ENCODE results near the gene SLC30A1.
"Not testable (repeated sequence)": the region's sequence is repeated elsewhere in the genome, so short reads cannot be mapped to it uniquely, and the experiment has no call there.

Gene SLC30A1

DNA sequence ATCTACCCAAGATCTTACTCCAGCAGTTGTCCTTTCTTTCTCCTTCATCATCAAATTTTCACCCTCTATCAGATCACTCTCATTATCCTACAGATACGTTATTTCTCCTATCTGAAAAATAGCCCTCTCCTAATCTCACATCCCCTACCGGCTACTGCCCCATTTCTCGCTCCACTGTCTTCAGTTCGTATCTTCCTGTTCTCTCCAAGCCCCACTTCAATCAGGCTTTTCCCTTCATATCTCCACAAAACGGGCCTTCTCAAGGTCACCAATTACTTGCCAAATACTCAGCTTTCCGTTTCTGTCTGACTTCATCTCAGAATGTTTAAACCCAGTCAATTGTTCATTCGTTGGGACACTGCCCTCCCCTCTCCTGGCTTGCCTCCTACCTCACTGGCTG lies 32.4 kb downstream of the SLC30A1 start:
- no peak for DNase-seq

GRCh38 chr1:211543025-211543424 lies 35.9 kb downstream of the SLC30A1 start:
- no peak for DNase-seq

DNA sequence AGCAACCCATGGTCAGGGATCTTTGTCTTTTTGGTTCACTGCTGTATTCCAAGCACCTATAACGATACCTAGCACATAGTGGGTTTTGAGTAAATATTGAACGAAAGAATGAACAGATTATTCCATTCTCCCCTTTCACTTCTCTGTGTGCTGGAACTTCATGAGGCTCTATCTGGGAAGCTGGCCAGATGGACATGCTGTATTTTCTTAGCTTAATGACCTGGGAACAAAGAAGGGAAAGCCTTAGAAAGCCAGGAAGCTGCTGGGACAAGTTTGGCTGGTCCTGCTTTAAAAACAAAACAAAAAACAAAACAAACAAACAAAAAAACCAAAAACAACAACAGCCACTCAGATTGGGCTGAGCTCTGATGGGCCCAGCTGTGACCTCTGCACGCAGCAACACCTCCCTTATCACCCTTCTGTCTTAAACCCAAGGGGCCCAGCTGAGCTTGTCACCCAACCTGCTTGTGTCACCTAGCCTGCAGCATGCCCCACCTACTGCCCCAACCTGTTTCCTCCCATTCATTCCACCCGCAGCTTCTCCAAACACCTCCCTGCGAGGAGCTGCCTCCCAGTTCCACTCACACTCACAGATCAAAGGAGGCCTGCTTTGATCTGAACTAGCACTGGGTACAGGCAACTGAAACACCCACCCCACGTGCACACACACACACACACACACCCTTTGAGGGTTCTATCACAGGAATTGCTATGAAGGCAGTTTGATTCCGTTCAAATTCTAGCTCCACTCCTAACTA lies 37.1 kb downstream of the SLC30A1 start:
- no peak for DNase-seq

DNA sequence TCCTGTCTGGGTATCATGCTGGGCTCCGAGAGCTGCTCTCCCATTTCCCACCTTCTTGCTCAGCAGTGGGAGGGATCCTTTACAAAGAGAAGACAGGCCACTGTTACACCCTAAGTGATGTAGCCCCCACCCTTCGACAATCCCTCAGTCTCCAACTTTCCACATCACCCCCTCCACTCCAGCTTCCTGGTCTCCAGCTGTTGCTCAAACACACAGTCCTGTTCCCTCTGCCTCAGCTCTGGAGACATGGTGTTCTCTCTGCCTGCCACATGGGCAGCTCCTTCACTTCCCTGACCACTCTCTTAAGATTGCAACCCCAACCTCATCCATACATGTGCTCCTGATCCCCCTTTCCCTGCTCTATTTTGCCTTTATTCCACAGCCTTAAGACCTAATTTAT lies 37.7 kb downstream of the SLC30A1 start:
- DNase-seq: no peak

GRCh38 chr1:211540824-211541223 lies 38.1 kb downstream of the SLC30A1 start:
- not testable (repeated sequence) for DNase-seq

GRCh38 chr1:211538287-211538686 lies 40.7 kb downstream of the SLC30A1 start:
- no peak for DNase-seq

GRCh38 chr1:211537253-211537652 lies 41.7 kb downstream of the SLC30A1 start:
- no peak for DNase-seq

DNA sequence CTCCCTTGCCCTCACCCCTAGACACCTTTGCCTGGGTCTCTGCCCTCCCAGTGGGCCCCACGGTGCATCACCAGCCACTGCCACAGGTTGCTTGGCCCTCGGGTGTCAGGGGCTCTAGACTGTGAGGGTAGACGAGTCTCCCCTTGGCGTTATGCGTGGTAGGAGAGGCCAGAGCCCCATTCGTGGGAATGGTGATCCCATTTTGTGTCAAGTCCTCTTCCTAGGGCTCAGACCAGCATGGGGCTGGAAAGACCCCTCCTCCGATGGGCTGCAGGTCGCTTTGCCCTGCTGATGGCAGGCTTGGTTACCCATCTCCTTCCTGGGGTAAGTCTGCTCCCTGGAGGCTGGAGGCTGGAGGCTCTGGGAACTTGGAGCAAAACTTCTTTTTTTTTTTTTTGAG lies 42.4 kb downstream of the SLC30A1 start:
- no peak for DNase-seq

DNA sequence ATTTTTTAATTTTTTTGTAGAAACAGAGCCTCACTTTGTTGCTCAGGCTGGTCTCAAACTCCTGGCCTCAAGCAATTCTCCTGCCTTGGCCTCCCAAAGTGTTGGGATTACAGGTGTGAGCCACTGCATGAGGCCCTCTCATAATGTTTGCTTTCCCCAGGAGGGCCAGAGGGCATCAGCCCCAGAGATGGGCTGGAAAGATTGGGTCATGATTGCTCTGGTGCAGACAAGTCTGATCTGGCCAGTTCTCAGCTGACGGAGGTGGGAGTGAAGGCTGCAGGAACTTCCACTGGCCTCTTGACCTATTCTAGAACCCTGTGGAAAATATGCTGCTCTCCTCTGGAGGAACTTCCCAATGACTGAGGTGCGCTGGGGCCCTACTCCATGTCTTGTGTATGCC lies 43.6 kb downstream of the SLC30A1 start:
- no peak for DNase-seq

DNA sequence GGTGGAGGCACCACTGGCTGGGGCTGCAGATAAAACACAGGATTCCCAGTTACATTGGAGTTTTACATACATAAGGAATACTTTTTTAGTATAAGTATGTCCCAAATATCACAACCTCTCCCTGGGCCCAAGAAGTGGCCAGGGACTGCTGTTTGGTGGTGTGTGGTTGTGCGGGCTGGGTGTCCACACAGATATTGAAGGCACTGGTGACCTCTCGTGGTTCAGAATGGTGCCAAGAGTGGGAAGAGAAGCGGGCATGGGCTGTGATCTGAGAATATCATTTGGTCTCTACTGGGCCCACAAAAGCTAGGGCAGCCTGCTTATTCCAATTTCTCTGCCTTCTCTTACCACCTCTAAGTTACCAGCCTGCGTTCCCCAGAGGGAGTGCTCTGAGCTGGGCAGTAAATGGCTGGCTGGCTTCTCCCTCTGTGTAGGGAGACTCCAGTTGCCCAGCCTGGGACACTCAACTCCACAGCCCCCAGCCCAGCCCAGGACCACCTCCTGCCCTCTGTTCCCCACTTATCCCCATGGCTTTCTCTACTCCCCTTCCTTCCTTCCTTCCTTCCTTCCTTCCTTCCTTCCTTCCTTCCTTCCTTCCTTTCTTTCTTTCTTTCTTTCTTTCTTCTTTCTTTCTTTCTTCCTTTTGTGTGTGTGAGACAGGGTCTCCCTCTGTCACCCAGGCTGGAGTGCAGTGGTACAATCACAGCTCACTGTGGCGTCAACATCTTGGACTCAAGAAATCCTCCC lies 44.2 kb downstream of the SLC30A1 start:
- no peak for DNase-seq

- no peak for DNase-seq
Measured at GRCh38 chr1:211532088-211532444, 46.9 kb downstream of the SLC30A1 start.

DNA sequence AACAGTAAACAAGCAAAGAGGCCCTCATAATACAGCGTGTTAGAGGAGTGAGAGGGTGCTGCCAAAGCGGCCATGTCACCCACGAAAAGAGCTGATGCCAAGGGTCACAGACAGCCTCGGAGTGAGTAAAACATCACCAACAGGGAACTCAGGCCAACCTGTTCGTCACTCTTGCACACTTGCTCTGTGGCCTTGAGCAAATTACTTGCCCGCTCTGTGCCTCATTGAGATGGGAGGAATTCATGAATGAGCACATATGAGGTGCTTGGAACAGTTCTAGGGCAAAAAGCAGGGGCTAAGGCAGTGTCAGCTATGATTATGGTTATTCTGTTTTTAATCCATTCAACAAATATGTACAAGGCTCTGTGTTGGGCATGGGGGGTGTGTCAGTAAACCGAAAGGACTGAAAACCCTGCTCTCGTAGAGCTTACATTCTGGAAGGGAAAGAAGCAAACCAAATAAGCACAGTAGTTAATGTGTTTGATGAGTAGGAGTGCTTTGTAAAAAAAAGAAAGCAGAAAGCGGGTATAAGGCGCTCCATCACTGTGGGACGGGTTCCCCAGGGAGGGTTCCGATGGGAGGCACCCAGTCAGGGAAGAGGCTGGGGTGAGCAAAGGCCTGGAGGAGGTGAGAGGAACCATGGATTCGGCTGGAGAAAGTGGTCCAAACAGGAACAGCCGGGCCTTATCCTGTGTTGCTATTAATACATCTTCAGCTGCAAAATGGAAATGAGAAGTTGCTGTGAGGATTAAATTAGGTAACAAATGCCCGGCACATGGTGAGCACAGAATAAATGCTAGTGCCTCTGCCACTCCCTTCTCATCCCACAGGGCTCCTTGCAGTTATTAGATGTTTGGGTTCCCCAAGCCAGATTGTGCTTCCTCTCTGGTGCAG lies 47.5 kb downstream of the SLC30A1 start:
- no peak for DNase-seq

GRCh38 chr1:211530102-211530501 lies 48.9 kb downstream of the SLC30A1 start:
- DNase-seq: no peak

DNA sequence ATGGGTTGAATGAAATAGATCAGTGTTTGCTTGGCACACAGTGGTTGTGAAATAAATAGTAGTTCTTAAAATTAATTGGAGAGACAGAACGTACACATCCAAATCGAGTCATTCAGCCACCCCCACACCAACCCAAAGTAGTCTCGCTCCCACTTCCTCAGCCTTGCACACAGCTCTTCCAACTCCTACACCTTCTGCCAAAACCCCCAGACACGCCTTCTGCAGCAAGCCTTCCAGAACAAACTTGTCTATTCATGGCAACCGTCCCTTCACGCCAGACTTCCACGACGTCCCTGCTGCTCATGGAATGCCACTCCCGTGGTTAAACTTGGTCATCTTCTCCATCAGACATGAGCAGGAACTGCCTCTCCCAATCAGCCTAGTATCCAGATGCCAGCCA lies 49.5 kb downstream of the SLC30A1 start:
- DNase-seq: no peak

GRCh38 chr1:211529011-211529410 lies 50.0 kb downstream of the SLC30A1 start:
- no peak for DNase-seq

DNA sequence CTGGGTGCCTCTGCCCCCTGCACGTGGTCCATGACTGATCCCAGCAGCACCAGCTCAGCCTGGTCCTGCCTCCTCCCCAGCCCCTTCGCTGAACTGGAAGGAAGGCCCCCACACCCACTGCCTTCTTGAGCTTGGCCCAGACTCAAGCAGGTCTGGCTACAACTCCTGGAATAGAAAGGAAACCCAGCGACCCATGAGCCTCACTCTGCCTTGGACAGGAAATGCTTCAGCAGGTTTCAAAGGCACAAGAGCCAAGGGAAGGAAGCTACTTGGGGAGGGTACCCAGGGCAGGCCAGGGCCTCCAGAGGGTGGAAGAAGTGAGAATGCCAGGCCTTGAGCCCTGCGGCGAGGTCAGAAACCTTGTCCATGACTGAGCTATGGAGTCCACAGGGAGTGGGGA lies 51.1 kb downstream of the SLC30A1 start:
- no peak for DNase-seq

DNA sequence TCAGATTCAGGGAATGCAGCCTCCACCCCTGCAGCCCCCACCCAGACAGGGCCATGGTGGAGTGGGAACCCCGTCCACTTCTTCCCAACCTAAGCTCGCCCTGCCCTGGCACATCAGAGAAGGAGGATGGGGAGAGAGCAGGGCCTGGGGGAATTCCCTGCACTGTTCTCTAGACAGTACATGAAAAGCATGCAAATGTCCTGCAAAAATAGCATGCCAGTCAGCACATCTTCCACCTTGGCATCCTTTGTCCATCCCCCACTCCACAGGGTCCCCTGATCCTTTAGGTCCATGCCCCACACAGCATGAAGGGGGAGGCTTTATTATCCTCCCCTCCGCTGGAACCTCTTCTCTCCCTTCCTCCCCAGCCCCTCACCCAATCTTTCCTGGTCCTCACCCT lies 52.0 kb downstream of the SLC30A1 start:
- DNase-seq: no peak

- DNase-seq: no peak
Measured at GRCh38 chr1:211526101-211526500, 52.9 kb downstream of the SLC30A1 start.

DNA sequence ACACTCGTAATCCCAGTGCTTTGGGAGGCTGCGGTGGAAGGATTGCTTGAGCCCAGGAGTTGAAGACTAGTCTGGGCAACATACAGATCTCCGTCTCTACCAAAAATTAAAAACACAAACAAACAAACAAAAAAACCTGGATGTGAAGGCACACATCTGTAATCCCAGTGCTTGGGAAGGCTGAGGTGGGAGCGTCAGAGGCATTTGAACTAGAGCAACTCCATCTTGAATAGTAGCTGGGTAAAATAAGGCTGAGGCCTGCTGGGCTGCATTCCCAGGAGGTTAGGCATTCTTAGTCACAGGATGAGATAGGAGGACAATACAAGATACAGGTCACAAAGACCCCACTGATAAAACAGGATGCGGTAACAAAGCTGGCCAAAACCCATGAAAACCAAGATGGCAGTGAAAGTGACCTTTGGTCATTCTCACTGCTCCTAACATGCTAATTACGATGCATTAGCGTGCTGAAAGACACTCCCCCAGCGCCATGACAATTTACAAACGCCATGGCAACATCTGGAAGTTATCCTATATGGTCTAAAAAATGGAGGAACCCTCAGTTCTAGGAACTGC lies 53.8 kb downstream of the SLC30A1 start:
- DNase-seq: no peak

GRCh38 chr1:211524521-211524920 lies 54.4 kb downstream of the SLC30A1 start:
- DNase-seq: no peak

DNA sequence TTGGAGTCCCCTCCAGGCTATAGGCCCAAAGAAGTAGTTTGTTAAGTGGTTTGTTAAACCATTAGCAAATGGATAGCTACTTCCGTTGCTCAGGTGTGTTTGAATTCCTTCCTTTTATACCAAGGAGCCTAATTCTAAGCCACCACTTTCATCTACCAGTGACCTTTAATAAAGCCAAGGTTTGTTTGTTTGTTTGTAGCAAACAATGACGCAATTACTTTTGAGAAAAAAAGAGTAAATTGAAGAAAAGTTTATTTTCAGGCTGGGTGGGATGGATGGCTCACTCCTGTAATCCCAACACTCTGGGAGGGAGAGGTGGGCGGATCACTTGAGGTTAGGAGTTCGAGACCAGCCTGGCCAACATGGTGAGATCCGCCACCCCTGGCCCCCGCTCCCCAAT lies 56.2 kb downstream of the SLC30A1 start:
- no peak for DNase-seq

Measured in NCI-H2029 (cell line).